Transverse colon (tissue), 4 donors: ENCODE data around the gene ELFN1.

Source experiments
- CTCF ChIP-seq, 5 experiments: fragments of 200-600 bp in 3 of 5; fragments of 450-650 bp in 2 of 5; sonication (generic) in 3 of 5; IDR thresholded peaks; 1 replicate in 2 of 5; 2 replicates in 3 of 5; pipeline ENCODE4 v1.5.1; 2016 to 2017; ENCODE audit warnings: antibody characterized with exemption in 5 of 5, inconsistent platforms in 3 of 5, mild to moderate bottlenecking in 2 of 5, moderate library complexity in 1 of 5
- EP300 ChIP-seq: sonication (generic); formaldehyde crosslinking; IDR thresholded peaks from one replicate; pipeline ENCODE4 v1.6.1; 2017; ENCODE audit warnings: antibody characterized with exemption, low read depth
- POLR2A ChIP-seq: fragments of 450-650 bp; IDR thresholded peaks from one replicate; pipeline ENCODE4 v1.6.1; 2016; ENCODE audit warnings: antibody characterized with exemption, mild to moderate bottlenecking, moderate library complexity
- POLR2AphosphoS5 ChIP-seq, 3 donors: sonication (generic); formaldehyde crosslinking; IDR thresholded peaks; one replicate each; pipeline ENCODE4 v1.6.1; 2016; ENCODE audit warnings: antibody characterized with exemption in 3 of 3

GRCh38 chr7:1715331-1715625, 45.2 kb downstream of the ELFN1 start:
- TF ChIP-seq POLR2A (no peak), CTCF (IDR thresholded peaks at IDR 0.05) (no peak), EP300 (no peak), POLR2AphosphoS5 (IDR thresholded peaks at IDR 0.05) (no peak)
